Measurements from ENCODE around the gene TDRD12. TPM values are rescaled to one million over a fixed set of nuclear protein-coding genes. Genes with fewer than 3 reads are reported as not detected.

The TDRD12 gene
- total and polyA plus RNA-seq, 4 donors: under 0.01 to 0.23 (median 0.02) TPM; not detected in 1

- H3K27me3 ChIP-seq (ENCODE audit: control insufficient read depth in 4 of 4, insufficient read depth in 4 of 4, low read length in 3 of 4): no peaks in the 10 kb centered on the region
- peaks cover 0 to 14% (median 5%) of the 10 kb centered on the region in 4 donors for H3K36me3 ChIP-seq (ENCODE audit: control insufficient read depth in 4 of 4, insufficient read depth in 3 of 4, low read depth in 1 of 4, low read length in 3 of 4)
- H3K4me1 ChIP-seq (ENCODE audit: control insufficient read depth in 4 of 4, insufficient read depth in 4 of 4, low read length in 3 of 4): no peaks in the 10 kb centered on the region
- H3K27ac ChIP-seq (ENCODE audit: low read depth in 1 of 2, low read length in 2 of 2): no peak overlapping the region
- no peak for DNase-seq (ENCODE audit: low spot score)
- H3K4me3 ChIP-seq (ENCODE audit: low read depth in 1 of 3, low read length in 3 of 3): no peak overlapping the region
- no peak overlapping the region for H3K9ac ChIP-seq (ENCODE audit: low read depth in 1 of 2, low read length in 2 of 2)
- TF ChIP-seq HNF4A (conservative IDR thresholded peaks at IDR 0.05) (no peak), ATF3 (IDR thresholded peaks at IDR 0.05) (no peak), EGR1 (IDR thresholded peaks at IDR 0.05; ENCODE audit: low read depth in 2 of 2) (no peak), HNF4G (IDR thresholded peaks at IDR 0.05) (no peak), RXRA (IDR thresholded peaks at IDR 0.05) (no peak), CTCF (IDR thresholded peaks at IDR 0.05; ENCODE audit: low read depth, low read length, missing input control) (no peak), FOXA1 (IDR thresholded peaks at IDR 0.05) (no peak), JUND (IDR thresholded peaks at IDR 0.05) (no peak), RAD21 (IDR thresholded peaks at IDR 0.05) (no peak), SP1 (IDR thresholded peaks at IDR 0.05) (no peak), GABPA (IDR thresholded peaks at IDR 0.05 in 1 of 2, conservative IDR thresholded peaks at IDR 0.05 in 1 of 2) (no peak), YY1 (IDR thresholded peaks at IDR 0.05) (no peak), FOXA2 (IDR thresholded peaks at IDR 0.05) (no peak), TAF1 (conservative IDR thresholded peaks at IDR 0.05) (no peak), NR2F2 (IDR thresholded peaks at IDR 0.05) (no peak), ZBTB33 (IDR thresholded peaks at IDR 0.05) (no peak), MAX (IDR thresholded peaks at IDR 0.05) (no peak)
- TF ChIP-seq, protein P1, sequence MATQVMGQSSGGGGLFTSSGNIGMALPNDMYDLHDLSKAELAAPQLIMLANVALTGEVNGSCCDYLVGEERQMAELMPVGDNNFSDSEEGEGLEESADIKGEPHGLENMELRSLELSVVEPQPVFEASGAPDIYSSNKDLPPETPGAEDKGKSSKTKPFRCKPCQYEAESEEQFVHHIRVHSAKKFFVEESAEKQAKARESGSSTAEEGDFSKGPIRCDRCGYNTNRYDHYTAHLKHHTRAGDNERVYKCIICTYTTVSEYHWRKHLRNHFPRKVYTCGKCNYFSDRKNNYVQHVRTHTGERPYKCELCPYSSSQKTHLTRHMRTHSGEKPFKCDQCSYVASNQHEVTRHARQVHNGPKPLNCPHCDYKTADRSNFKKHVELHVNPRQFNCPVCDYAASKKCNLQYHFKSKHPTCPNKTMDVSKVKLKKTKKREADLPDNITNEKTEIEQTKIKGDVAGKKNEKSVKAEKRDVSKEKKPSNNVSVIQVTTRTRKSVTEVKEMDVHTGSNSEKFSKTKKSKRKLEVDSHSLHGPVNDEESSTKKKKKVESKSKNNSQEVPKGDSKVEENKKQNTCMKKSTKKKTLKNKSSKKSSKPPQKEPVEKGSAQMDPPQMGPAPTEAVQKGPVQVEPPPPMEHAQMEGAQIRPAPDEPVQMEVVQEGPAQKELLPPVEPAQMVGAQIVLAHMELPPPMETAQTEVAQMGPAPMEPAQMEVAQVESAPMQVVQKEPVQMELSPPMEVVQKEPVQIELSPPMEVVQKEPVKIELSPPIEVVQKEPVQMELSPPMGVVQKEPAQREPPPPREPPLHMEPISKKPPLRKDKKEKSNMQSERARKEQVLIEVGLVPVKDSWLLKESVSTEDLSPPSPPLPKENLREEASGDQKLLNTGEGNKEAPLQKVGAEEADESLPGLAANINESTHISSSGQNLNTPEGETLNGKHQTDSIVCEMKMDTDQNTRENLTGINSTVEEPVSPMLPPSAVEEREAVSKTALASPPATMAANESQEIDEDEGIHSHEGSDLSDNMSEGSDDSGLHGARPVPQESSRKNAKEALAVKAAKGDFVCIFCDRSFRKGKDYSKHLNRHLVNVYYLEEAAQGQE (IDR thresholded peaks at IDR 0.05): no peak
- peaks cover under 1 to 7% (median 4%) of the 10 kb centered on the region in 4 donors for H3K9me3 ChIP-seq (ENCODE audit: control insufficient read depth in 4 of 4, low read length in 3 of 4)
- 97% methylated on average over 5 of the region's 5 CpGs for WGBS
These were observed 10.5 kb upstream of the TDRD12 start for GRCh38 chr19:32709032-32709431.

Measured in liver (tissue), 9 donors.